CD4-positive, alpha-beta T cell treated with Interleukin-17A for 1 hour (primary cell): ENCODE measurements around the gene IL1RAPL2.
"Not testable (repeated sequence)": the region's sequence is repeated elsewhere in the genome, so short reads cannot be mapped to it uniquely, and the experiment has no call there.

Source experiments
- DNase-seq: peaks from one replicate; pipeline ENCODE4 v3.0.0-alpha.2; 2020

The IL1RAPL2 gene

DNA sequence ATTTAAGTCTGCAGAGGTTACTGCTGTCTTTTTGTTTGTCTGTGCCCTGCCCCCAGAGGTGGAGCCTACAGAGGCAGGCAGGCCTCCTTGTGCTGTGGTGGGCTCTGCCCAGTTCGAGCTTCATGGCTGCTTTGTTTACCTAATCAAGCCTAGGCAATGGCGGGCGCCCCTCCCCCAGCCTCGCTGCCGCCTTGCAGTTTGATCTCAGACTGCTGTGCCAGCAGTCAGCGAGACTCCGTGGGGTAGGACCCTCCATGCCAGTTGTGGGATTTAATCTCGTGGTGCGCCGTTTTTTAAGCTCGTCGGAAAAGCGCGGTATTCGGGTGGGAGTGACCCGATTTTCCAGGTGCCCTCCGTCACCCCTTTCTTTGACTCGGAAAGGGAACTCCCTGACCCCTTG, 111.5 kb downstream of the IL1RAPL2 start:
- DNase-seq = not testable (repeated sequence)

DNA sequence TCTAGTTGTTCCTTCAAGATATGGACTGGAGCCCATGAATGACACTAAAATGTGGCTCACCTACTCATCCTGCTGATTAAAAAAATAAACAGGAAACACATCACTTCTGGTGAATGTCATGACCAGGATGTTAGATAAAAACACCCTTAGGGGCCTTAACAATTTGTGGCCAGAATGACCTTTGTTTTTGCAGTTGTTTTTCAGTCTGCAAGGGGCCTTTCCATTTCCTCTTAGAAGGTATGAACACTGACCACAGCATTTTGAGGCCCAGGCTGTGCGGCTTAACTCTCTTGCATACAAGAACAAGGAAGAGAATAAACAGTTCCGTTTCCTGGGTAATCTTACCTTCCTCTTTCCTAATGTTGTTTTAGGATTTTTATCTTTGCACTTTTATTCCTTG, 113.2 kb downstream of the IL1RAPL2 start:
- no peak for DNase-seq

DNA sequence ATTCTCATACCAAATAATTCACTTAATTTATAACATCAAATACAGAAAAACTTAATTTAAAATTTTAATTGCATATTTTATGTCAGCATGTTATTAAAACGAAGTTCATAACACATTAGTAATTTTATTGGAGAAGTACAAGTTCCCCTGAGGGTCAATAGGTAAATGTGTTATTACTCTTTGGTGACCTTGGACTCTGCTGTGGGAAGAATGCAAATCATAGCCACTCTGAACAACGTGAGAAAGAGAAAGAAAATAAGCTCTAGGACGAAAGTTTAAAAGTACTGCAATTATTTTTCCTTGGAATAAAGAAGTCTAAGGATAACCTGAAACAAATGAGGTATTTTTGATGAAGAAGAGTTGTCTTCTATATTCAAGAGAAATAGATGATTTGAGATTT, 115.2 kb downstream of the IL1RAPL2 start:
- DNase-seq = no peak

DNA sequence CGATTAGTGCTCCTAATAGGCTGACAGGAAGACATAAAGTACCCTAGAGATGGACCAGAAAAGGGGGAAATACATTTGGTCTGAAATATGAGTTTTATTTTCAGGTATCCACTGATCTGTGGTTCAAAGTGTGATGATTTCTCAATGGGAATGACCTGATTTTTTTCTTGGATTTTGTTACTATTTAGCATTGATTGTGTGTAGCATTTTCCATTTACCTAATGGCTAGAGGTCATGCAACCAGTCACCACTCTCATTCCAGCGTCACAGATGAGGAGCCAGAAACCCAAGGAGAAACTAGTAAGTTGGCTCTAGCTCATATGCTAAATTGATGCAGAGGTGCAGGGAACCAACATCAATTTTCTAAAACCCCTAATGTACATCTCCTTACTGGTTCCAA, 118.1 kb downstream of the IL1RAPL2 start:
- DNase-seq = no peak

DNA sequence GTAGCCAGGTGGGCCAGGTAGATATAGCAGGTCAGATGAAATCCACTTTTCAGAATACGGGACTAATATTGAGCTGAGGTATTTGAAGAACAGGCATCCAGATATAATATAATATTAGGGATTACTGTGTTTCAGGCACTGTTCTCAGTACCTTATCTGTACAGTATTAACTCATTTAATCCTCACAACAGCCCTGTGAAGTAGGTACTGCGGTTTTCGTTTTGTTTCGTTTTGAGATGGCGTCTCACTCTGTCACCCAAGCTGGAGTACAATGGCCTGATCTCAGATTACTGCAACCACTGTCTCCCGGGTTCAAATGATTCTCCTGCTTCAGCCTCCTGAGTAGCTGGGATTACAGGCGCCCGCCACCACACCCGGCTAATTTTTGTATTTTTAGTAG, 129.6 kb downstream of the IL1RAPL2 start:
- no peak for DNase-seq

DNA sequence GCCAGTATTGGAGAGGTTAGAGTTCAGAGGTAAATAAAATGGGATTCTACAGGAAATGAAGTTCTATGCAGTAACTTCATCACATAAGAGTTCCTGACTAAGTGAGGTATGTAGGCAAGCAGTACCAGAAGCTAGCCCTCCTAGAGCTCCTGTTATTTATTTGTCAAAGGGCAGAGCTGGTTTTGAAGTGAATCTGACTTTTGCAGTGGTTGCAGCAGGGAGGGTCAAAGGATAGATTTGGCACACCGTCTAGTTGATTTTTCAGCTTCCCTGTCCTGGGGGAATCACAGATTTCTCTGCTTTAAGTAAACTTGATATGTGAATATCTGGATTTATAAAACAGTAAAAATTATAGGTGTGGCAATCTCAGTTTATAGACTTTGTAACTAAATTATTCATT, 130.7 kb downstream of the IL1RAPL2 start:
- no peak for DNase-seq

DNA sequence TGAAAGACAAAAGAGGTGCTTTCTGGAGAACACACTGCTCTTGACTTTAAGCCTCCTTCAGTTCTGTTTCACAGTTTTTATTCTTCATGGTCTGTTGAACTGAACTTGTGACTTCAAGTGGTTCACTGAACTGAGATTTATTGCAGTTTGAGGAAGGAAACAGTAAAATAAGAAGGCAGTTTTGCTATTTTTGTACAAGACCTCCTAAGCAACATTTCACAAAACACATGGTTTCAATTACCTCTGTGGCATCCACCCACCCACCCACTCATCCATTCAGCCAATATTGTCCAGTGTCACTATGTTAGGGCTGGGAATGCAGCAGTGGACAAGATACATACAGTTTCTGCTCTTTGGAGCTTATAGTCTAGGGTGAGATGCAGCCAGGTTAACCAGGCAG, 131.3 kb downstream of the IL1RAPL2 start:
- DNase-seq = no peak

DNA sequence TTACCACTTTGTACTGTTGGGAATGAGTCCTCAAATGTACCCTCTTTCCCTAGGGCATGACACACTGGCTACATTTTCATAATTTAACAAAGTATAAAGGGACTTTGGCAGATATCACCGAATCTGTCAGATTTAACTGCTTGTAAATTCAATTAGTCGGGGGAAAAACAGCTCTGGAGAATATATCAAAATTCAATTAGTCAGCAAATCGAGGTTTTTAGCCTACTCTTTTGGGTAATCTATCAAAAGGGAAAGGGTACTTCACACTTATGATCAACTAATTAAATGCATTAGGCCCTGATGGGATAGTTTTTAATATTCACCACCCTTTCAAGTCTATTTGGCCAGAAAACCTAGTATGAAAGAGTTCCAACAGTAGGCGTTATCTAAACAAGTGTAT, 141.0 kb downstream of the IL1RAPL2 start:
- DNase-seq = no peak

DNA sequence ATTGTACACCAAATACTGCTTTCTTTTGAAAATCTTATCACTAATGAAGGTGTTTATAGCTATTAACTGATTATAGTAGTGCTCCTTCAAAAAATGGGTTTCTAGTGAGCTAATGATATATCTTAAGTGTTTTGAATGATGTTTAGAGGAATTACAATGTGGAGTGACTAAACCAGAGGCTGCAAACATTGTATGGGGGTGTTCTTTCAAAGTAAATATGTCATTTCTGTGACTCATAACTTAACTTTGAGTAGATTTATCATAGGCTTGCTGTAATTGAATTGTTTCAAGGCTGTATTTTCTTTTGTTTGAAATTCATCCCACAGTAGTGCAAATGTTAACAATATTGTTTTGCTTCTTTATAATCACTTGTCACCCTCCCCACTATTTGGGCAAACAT, 141.6 kb downstream of the IL1RAPL2 start:
- DNase-seq = no peak

DNA sequence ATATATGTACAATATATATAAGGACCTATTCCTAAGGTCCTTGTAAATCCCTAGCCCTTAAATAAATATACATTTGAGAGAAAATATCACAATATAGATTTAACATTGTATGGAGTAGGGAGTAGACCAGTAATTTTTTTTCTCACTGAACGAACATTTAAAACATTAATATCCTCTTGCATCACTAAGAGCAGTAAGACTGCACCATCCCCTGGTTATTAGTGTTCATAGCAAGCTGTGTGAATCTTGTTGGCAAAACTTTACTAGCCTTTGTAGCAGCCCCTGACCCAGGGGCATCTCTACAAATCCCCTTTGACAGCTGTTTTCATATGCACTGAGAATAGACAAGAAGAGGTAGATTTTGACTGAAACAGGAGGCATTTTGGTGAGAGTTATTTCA, 146.5 kb downstream of the IL1RAPL2 start:
- DNase-seq = no peak

DNA sequence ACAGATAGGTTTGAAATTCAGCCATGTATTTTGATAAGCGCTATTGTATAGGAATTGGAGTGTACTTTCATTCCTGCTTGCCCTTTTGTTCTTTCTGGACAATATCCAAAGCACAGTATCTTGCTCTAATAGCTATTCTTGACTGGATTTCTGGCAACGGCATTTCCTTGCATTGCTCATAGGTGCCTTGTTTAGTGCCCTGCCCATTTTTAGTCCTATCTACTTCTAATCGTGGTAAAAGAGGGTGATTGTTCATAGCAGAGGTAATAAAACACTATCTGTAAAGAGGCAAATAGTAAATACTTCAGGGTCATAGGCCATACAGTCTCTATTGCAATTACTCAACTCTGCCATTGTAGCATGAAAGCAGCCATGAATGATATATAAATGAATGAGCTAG, 155.9 kb downstream of the IL1RAPL2 start:
- DNase-seq = no peak

DNA sequence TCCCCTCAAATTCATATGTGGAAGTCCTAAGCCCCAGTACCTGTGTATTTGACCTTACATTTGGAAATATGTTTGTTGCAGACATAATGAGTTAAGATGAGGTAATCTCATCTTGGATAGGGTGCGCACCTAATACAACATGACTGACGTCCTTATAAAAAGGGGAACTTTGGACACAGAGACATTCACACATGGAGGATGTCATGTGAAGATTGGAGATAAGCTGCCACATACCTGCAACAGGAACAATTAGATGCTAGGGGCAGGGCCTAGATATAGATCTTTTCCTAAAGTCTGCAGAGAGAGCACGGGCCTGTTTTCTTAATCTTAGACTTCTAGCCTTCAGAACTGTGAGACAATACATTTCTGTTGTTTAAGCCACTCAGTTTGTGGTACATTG, 162.5 kb downstream of the IL1RAPL2 start:
- no peak for DNase-seq

DNA sequence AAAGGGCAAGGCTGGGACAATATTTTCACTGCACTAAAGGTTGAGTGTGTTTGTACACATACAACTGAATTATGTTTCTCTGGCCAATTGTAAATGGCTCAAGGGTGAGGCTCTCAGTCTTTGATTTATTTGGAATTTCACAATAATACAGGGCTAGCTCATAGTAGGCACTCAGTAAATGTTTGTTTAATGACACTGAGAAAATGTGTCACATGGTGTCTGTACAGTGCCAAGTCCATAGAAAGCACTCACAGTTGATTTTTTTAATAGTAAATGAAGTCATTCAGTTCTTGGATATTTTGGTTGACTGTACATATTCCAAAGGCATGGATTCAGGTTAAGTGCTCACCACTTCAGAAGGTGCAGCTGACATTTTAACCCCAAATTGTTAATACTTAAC, 176.4 kb downstream of the IL1RAPL2 start:
- DNase-seq = no peak

DNA sequence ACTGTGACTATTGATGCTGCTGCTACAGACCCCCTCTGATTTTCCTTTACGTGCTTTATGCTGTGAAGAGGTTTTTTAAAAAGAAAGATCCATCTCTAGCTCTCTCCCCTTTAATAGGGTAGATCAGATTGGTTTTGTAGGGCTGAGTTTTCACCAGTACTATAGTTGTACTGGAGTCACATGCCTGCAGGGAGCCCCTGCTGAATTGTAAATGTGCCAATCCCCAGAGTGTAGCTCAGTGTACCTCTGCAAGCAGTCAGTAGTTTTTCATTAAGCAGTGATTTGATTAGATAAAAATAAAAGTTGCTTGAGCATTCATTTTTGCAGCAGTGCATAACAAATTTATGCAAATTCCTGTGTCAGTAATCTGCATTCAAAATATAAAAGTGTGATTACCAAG, 179.2 kb downstream of the IL1RAPL2 start:
- no peak for DNase-seq

DNA sequence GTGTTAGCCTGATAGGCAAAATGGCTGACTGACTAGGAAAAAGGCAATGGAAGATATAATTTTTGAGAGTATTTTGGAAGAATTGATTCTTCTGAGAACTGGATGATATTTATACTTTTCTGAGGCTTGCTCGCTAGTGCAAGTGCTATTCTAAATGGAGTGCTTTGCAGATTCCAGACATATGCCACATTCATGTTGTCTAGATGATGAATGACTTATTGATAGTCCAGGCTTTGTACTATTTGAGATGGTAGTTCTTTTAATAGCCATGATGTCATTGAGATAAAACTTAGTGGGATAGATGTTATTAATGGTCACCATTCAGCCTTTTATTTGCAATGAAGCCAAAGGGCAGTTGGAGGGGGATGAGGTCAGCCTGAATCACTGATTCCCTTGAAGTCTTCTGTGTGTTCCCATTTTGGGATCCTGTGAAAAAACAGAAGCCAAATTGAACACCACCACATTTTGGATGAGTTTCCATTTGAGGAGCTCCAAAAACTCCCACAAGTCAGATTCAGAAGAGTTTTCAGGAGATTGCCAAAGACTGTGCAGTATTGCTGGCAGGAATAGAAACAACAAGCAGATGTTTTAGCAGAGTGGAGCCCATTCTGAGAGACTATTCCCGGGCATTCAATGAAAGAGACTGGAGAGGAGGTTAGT, 184.1 kb downstream of the IL1RAPL2 start:
- DNase-seq = no peak

DNA sequence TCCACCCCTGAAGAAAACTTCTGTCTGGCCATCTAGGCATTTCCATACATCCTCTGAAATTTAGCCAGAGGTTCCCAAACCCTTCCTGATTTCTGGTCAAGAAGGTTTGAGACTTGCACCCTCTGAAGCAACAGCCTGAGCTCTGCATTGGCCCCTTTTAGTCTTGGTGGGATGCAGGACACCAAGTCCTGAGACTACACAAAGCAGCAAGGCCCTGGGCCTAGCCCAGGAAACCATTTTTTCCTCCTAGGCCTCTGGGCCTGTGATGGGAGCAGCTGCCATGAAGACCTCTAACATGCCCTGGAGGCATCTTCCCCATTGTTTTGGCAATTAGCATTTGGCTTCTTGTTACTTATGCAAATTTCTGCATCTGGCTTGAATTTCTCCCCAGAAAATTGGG, 196.6 kb downstream of the IL1RAPL2 start:
- no peak for DNase-seq

DNA sequence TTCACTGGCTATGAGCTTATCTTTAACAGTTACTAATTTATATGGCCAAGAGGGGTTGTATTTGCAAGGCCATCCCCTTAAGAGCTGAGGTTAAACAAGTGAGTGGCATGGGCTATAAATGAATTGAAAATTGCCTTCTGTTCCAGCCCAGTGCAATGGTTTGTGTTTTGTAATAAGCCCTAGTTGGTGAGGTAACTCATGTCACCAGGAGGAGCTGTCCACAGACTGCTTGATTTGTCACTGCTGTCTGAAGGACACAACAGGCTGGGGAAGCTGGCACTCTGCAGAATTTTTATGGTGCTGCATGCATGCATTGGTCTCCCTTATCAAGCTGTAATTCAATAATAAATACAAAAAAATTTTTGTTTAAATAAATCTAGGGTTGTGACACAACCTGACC, 223.8 kb downstream of the IL1RAPL2 start:
- no peak for DNase-seq

DNA sequence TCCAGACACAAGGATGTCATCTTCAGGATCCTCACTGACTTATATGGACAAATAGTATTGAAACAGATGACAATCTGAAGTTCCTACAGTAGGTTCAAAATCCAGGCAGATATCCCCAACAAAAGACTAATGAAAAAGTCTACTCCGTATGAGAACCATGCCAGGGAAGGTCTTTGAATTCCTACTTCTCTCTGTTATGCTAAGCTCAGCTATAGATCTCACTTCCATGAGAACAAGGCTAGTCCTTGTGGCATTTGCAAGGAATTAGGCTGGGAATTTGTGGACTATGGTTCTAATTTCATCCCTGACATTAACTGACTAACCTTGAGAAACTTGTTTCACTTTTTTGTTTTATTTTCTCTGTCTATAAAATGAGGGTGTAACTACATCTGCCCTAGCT, 229.8 kb downstream of the IL1RAPL2 start:
- no peak for DNase-seq

DNA sequence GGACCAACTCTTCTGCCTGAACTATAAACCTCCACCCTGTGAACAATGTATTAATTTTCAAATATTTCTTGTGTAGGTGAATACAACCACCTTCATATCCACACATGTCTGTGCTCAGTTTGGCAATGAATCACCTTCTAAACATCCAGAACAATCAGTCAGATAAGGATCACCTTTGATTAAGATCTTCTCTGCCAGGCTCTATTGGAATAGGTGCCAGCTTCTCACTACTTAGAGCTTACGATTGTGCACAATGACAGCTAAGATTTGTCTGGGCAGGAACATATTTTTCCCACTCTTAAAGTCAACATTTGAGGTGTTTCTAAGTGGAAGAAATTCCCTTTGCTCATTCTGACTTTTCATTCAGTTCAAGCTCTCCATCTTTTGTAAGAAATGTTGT, 237.2 kb downstream of the IL1RAPL2 start:
- DNase-seq = no peak

DNA sequence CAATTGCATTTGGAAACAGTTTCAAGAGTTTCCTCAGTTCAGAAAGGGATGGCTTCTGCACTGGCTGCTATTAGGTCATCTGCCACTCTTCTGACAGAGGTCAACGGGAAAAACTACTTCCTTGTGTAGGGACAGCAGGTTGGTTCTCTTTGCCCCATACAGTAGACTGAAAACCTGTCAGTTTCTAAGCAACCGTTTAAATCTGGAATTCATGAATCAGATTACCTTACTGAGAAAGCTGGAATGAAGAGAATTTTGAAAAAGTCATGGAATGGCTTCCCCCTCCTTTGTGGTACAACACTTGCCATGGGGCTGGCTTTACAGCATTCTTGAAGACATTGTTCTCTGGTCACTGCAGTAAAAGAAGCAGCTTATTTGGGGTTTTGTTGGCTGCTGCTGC, 240.3 kb downstream of the IL1RAPL2 start:
- DNase-seq = no peak

DNA sequence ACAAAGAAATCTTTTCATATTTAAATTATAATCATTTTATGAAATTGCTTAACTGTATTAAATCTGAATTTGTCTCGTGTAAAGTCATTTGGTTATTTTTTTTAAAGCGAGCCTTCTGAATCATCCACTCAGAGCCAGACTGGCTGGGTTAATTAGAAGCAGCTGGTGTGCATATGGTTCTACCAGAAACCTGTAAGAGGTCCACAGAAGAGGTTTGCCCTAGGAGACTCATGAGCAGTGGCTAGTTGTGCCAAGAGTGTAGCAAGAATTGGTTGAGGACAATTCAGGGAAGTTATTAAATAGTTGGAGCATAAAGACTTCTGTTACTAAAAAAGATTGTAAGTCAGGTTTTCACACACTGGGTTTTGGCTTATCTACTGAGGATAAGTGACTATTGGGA, 267.4 kb downstream of the IL1RAPL2 start:
- no peak for DNase-seq

DNA sequence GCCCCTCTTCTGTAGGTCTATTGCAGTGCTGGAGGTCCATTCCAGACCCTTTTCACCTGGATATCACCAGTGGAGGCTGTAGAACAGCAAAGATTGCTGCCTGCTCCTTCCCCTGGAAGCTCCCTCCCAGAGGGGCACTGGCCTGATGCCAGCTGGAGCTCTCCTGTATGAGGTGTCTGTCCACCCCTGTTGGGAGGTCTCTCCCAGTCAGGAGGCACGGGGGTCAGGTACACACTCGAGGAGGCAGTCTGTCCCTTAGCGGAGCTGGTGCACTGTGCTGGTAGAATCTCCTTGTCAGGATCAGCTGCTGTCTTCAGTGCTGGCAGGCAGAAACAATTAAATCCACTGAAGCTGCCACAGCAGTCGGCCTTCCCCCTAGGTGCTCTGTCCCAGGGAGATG, 276.6 kb downstream of the IL1RAPL2 start:
- no peak for DNase-seq

DNA sequence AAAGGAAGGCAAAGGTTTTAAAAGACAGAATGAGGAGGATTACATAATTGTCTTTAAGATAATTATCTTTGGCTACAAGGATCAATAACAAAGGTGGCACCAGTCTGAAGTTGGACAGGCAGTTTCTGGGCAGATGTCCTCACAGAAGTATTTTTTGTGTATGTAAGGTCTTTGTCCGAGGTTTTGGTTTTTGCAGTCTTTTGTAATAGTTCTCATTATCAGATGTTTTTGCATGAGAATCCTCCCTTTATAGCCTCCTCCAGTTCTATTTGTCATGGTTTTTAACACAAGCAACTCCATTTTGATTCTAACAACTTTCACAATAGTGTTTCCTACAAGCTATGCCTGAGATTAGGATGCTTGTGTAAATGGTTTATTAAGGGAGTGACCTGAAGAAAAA, 286.2 kb downstream of the IL1RAPL2 start:
- no peak for DNase-seq

DNA sequence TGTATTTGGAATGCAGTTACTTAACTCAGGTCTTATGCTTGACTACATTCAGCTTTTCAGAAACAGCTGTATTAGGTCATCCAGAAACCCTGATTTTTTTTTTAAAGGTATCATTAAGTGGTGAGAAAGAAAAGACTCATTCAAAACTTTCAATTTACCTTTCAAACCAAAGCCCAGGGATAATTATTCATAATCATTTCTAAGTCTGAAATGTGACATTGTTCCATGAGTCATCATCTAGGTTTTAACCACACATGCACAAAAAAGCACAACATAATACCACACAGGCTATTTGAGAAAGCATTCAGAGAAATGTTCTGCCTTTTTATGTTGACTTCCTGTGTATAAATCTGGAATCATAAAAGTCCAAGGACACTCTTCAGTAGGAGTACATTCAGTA, 288.2 kb downstream of the IL1RAPL2 start:
- DNase-seq = no peak

DNA sequence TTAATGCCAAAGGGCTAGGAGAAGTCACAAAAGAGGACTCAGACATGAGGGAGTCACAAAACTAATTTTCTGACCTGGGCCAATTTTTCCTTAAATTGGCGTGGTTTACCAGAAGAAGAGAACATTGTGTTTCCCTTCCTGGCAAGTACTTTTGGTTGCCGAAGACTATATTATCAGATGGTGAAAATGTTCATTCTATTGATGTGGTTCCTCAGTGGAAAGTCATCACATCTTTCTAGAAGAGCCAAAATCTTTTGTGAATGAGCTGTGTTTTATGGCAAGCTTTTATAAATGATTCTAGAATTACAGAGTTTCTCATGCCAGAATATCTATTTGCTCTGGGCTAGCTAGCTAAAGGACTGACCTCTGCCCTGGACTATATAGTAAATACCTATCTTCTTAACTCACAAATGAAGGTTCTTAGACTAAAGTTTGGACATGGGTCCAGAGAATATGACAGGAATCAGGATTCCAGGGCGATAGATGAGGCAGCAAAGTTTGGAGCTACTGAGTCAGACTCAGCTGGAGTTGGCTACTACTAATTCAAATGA, 288.9 kb downstream of the IL1RAPL2 start:
- no peak for DNase-seq

DNA sequence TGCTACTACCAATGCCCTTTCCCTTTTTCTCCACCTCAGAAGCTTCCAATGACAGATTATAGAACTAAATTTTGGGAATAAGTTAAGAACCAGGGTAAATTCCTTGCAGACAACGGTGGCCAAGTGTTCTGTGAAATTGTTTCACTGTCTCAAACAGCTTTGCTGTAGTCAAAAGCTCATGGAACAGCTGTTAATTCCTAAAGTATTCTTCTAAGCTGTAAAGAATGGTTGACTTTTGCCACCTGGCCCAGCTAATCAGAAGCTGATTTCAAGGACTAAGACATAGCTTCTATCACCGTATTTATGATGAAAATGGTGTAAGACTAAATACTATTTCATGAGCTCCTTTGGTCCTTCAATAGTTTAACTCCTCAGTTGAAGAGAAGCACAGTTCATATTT, 297.5 kb downstream of the IL1RAPL2 start:
- no peak for DNase-seq
